Measurements from ENCODE around the gene CES4A.

CES4A gene

GRCh38 chr16:67053767-67054334, 65.5 kb downstream of the CES4A start:
- no peak for DNase-seq (ENCODE audit: low spot score)

- DNase-seq (ENCODE audit: low spot score), result no peak
These were observed 66.5 kb downstream of the CES4A start for GRCh38 chr16:67054901-67055300.

- DNase-seq (ENCODE audit: low spot score), result peak; percentile 92
These were observed 67.5 kb downstream of the CES4A start for GRCh38 chr16:67055712-67056487.

All from COLO829 (cell line).